ENCODE results near the gene AMIGO3.

AMIGO3 gene

GRCh38 chr3:49702672-49703071 lies 16.8 kb downstream of the AMIGO3 start (continued):
- TF ChIP-seq ZNF18 (tag by site-specific recombination; IDR thresholded peaks at IDR 0.05) (no peak), ZFP41 (tag by site-specific recombination; IDR thresholded peaks at IDR 0.05; ENCODE audit: borderline replicate concordance) (no peak), ZNF626 (tag by site-specific recombination; IDR thresholded peaks at IDR 0.05) (no peak), ZFHX2 (tag by site-specific recombination; conservative IDR thresholded peaks at IDR 0.05) (no peak), SALL2 (tag by site-specific recombination; IDR thresholded peaks at IDR 0.05; ENCODE audit: borderline replicate concordance) (no peak), ZNF280C (tag by site-specific recombination; IDR thresholded peaks at IDR 0.05) (no peak), ZNF585B (tag by site-specific recombination; IDR thresholded peaks at IDR 0.05) (no peak), KLF16 (tag by site-specific recombination; IDR thresholded peaks at IDR 0.05) (no peak), ZNF423 (tag by site-specific recombination; IDR thresholded peaks at IDR 0.05) (no peak), GLI4 (tag by site-specific recombination; IDR thresholded peaks at IDR 0.05) (no peak), ZBTB49 (tag by site-specific recombination; IDR thresholded peaks at IDR 0.05; ENCODE audit: low read depth) (no peak), ZNF654 (tag by site-specific recombination; IDR thresholded peaks at IDR 0.05; ENCODE audit: low read depth) (no peak), ZNF311 (tag by site-specific recombination; IDR thresholded peaks at IDR 0.05; ENCODE audit: borderline replicate concordance) (no peak), ZNF239 (tag by site-specific recombination; IDR thresholded peaks at IDR 0.05) (no peak)

GRCh38 chr3:49701388-49702077 lies 18.0 kb downstream of the AMIGO3 start:
- no peaks in the 10 kb centered on the region for H3K9me3 ChIP-seq (ENCODE audit: control insufficient read depth, insufficient read depth, low read depth, low read length)
- CTCF ChIA-PET = interaction anchor here (0.7 to 4.7 kb wide), 4 partner anchors 28 to 162 kb away, joined by 3 to 36 read pairs (median 10); no protein-coding TSS in a partner anchor
- TF ChIP-seq ZNF548 (tag by site-specific recombination; IDR thresholded peaks at IDR 0.05) (no peak), ZBTB20 (tag by site-specific recombination; IDR thresholded peaks at IDR 0.05) (no peak), ZNF830 (tag by site-specific recombination; IDR thresholded peaks at IDR 0.05; ENCODE audit: low read depth) (no peak), ZNF561 (tag by site-specific recombination; IDR thresholded peaks at IDR 0.05; ENCODE audit: borderline replicate concordance) (no peak), ZNF175 (tag by site-specific recombination; IDR thresholded peaks at IDR 0.05) (no peak), ZNF596 (tag by site-specific recombination; IDR thresholded peaks at IDR 0.05) (no peak), ZNF530 (tag by site-specific recombination; IDR thresholded peaks at IDR 0.05; ENCODE audit: low read depth) (no peak), REPIN1 (tag by site-specific recombination; IDR thresholded peaks at IDR 0.05; ENCODE audit: low read depth) (no peak), ZNF776 (tag by site-specific recombination; IDR thresholded peaks at IDR 0.05; ENCODE audit: borderline replicate concordance) (no peak), TCF7L2 (IDR thresholded peaks at IDR 0.05; ENCODE audit: borderline replicate concordance, low read depth, low read length) (no peak), ZNF768 (tag by site-specific recombination; IDR thresholded peaks at IDR 0.05) (no peak)
- POLR2A ChIA-PET = interaction anchor here (0.5 to 0.6 kb wide), 2 partner anchors 135 to 660 kb away, joined by 3 to 7 read pairs; no protein-coding TSS in a partner anchor
- no peak overlapping the region for H3K27ac ChIP-seq (ENCODE audit: extremely low read depth, low read depth, low read length)
- H3K36me3 ChIP-seq (ENCODE audit: control insufficient read depth in 2 of 2, insufficient read depth in 1 of 2, low read length in 2 of 2) = peaks cover 0 to 94% of the 10 kb centered on the region in 2 experiments; a peak in 1 of 3 replicates
- no peak overlapping the region for H3K4me3 ChIP-seq (ENCODE audit: low read depth, low read length)
- no peaks in the 10 kb centered on the region for H3K4me1 ChIP-seq (ENCODE audit: control insufficient read depth, insufficient read depth, low read length)

All from HEK293 (cell line).